A549 (cell line): Measurements from ENCODE around the gene PTPRE. TPM values are rescaled to one million over a fixed set of nuclear protein-coding genes. Genes with fewer than 3 reads are reported as not detected.

Experiments
- ATAC-seq, 2 experiments: fragments of 200-7000 bp in 1 of 2; fragments of >200 bp in 1 of 2; cut with Nextera tagmentation in 1 of 2; cut with Tn5 transposase in 1 of 2; 3 replicates each; pipeline versions ENCODE4 v1.8.0 to v1.9.1; 2018 to 2020; ENCODE audit warnings: mild to moderate bottlenecking in 1 of 2, moderate library complexity in 1 of 2
- CTCF ChIA-PET: fragments of 300-600 bp; sonication (Branson Sonifier 250); formaldehyde crosslinking; extraction: SDS; loops from one replicate; lab custom pipeline; 2021; ENCODE audit warnings: antibody characterized with exemption, inconsistent platforms; lab: Yijun Ruan, JAX
- POLR2A ChIA-PET: fragments of 350-600 bp; formaldehyde crosslinking; extraction: SDS; loops from one replicate; lab custom pipeline; 2021; ENCODE audit warnings: antibody characterized with exemption, inconsistent platforms; lab: Yijun Ruan, JAX
- DNase-seq, 2 experiments: peaks; one replicate each; pipeline versions ENCODE4 v3.0.0 to v3.0.0-alpha.2; 2011 to 2016; ENCODE audit warnings: low read depth in 1 of 2, low spot score in 1 of 2
- FAIRE-seq: peaks from 2 replicates; lab custom pipeline; 2011; peaks lifted over from hg19 to GRCh38; lab: Jason Lieb, UNC
- H3K27ac ChIP-seq, 2 experiments: fragments of >200 bp; sonication (Bioruptor Twin); formaldehyde crosslinking; 3 replicates each; pipeline ENCODE4 v1.5.1; 2016 to 2017
- H3K4me1 ChIP-seq: fragments of >200 bp; sonication (Bioruptor Twin); formaldehyde crosslinking; 3 replicates; pipeline ENCODE4 v1.6.1; 2016
- H3K4me2 ChIP-seq: fragments of >200 bp; sonication (Bioruptor Twin); formaldehyde crosslinking; 3 replicates; pipeline ENCODE4 v1.6.1; 2016
- H3K4me3 ChIP-seq: fragments of >200 bp; sonication (Bioruptor Twin); formaldehyde crosslinking; 3 replicates; pipeline ENCODE4 v1.5.1; 2016
- H3K9me3 ChIP-seq: fragments of >200 bp; sonication (Bioruptor Twin); formaldehyde crosslinking; 3 replicates; pipeline ENCODE4 v1.6.1; 2016
- BHLHE40 ChIP-seq: IDR thresholded peaks from 2 replicates; pipeline ENCODE4 v1.6.1; 2012; ENCODE audit warnings: low read depth, low read length, inconsistent platforms
- CBX2 ChIP-seq: fragments of 200-600 bp; sonication (generic); IDR thresholded peaks from 2 replicates; pipeline ENCODE4 v1.6.1; 2016; ENCODE audit warnings: low read depth, mild to moderate bottlenecking, borderline replicate concordance
- CEBPB ChIP-seq, 2 experiments: fragments of >200 bp in 1 of 2; sonication (Bioruptor Twin) in 1 of 2; formaldehyde crosslinking in 1 of 2; IDR thresholded peaks; 2 replicates each; pipeline ENCODE4 v1.6.1; 2012 to 2016
- CHD2 ChIP-seq: fragments of 150-350 bp; IDR thresholded peaks from 2 replicates; pipeline ENCODE4 v1.6.1; 2014; ENCODE audit warnings: low read length; ENCODE audit not compliant: partially characterized antibody
- EP300 ChIP-seq, 2 experiments: fragments of >200 bp; sonication (Bioruptor Twin); formaldehyde crosslinking; IDR thresholded peaks; 2 replicates in 1 of 2; 3 replicates in 1 of 2; pipeline ENCODE4 v1.6.1; 2016 to 2017
- FOSB ChIP-seq: fragments of 250-450 bp; sonication (Bioruptor Pico); IDR thresholded peaks from 2 replicates; pipeline ENCODE4 v1.5.0; 2020; ENCODE audit warnings: mild to moderate bottlenecking, moderate library complexity
- GATA3 ChIP-seq: IDR thresholded peaks from 2 replicates; pipeline ENCODE4 v1.6.1; 2012; ENCODE audit warnings: borderline replicate concordance
- HDAC2 ChIP-seq: fragments of 200-600 bp; sonication (generic); IDR thresholded peaks from 2 replicates; pipeline ENCODE4 v1.6.1; 2016
- HEYL ChIP-seq: fragments of 250-450 bp; sonication (Bioruptor Pico); IDR thresholded peaks from 2 replicates; pipeline ENCODE4 v1.8.0; 2021; ENCODE audit warnings: mild to moderate bottlenecking, moderate library complexity
- JUN ChIP-seq, 2 experiments: fragments of >200 bp; sonication (Bioruptor Twin); formaldehyde crosslinking; IDR thresholded peaks; 2 replicates in 1 of 2; 3 replicates in 1 of 2; pipeline ENCODE4 v1.6.1; 2016 to 2017
- JUNB ChIP-seq: fragments of >200 bp; sonication (Bioruptor Twin); formaldehyde crosslinking; IDR thresholded peaks from 2 replicates; pipeline ENCODE4 v1.6.1; 2016
- MYC ChIP-seq: IDR thresholded peaks from 2 replicates; pipeline ENCODE4 v1.6.1; 2012; ENCODE audit warnings: mild to moderate bottlenecking, inconsistent platforms, low read length, improper control_type of control experiment, borderline replicate concordance
- NPAS2 ChIP-seq: fragments of 250-450 bp; sonication (Bioruptor Pico); IDR thresholded peaks from 2 replicates; pipeline ENCODE4 v1.8.0; 2022; ENCODE audit warnings: mild to moderate bottlenecking, moderate library complexity, borderline replicate concordance
- NR3C1 ChIP-seq: fragments of >200 bp; sonication (Bioruptor Twin); formaldehyde crosslinking; IDR thresholded peaks from 3 replicates; pipeline ENCODE4 v1.6.1; 2017
- POLR2A ChIP-seq: IDR thresholded peaks from 2 replicates; pipeline ENCODE4 v1.6.1; 2012; ENCODE audit warnings: mild to moderate bottlenecking, low read length
- RCOR1 ChIP-seq: fragments of 150-350 bp; IDR thresholded peaks from 2 replicates; pipeline ENCODE4 v1.6.1; 2014; ENCODE audit warnings: antibody characterized with exemption, low read length, low read depth
- SREBF2 ChIP-seq: fragments of 450-650 bp; IDR thresholded peaks from 2 replicates; pipeline ENCODE4 v1.6.1; 2014; ENCODE audit warnings: mild to moderate bottlenecking, moderate library complexity
- ZC3H11A ChIP-seq: fragments of 450-650 bp; IDR thresholded peaks from 2 replicates; pipeline ENCODE4 v1.6.1; 2014; ENCODE audit warnings: antibody characterized with exemption, mild to moderate bottlenecking
- ZFP36 ChIP-seq: fragments of 450-650 bp; IDR thresholded peaks from 2 replicates; pipeline ENCODE4 v1.6.1; 2014; ENCODE audit warnings: borderline replicate concordance; ENCODE audit not compliant: partially characterized antibody
- WGBS: methylation state at CpG from one replicate; pipeline ENCODE4 v1.1.6; 2017; ENCODE audit errors: missing lambda C conversion rate; 5-methylcytosine and 5-hydroxymethylcytosine counted together
- polyA plus RNA-seq, 4 experiments: library from polyadenylated mRNA; depleted of rRNA in 3 of 4; stranded (reverse); fragments of >200 nt; fragmentation: RNase III in 1 of 4; extraction: RNeasy Plus Mini Kit Qiagen cat#74134 plus additional on column Dnase treatment in 1 of 4; gene quantifications; 2 replicates in 3 of 4; 3 replicates in 1 of 4; pipeline ENCODE4 v1.2.3, GENCODE V29; 2011 to 2017
- TF ChIP-seq, protein P1 (sequence below): fragments of 150-350 bp; IDR thresholded peaks from 2 replicates; pipeline ENCODE4 v1.6.1; 2014; ENCODE audit warnings: low read depth, mild to moderate bottlenecking, low read length
- TF ChIP-seq, protein P2 (sequence below): IDR thresholded peaks from 2 replicates; pipeline ENCODE4 v1.6.1; 2012
- TF ChIP-seq, protein P3 (sequence below): fragments of 250-450 bp; sonication (Bioruptor Pico); IDR thresholded peaks from 2 replicates; pipeline ENCODE4 v1.5.0; 2020; ENCODE audit warnings: low read depth, mild to moderate bottlenecking, moderate library complexity
- TF ChIP-seq, protein P4 (sequence below): fragments of >200 bp; sonication (Bioruptor Twin); formaldehyde crosslinking; IDR thresholded peaks from 3 replicates; pipeline ENCODE4 v1.6.1; 2016

Gene PTPRE
- polyA plus RNA-seq, 2 of the 4 experiments (the other 2 are of a cell fraction) = 0.31 to 1.5 TPM

DNA sequence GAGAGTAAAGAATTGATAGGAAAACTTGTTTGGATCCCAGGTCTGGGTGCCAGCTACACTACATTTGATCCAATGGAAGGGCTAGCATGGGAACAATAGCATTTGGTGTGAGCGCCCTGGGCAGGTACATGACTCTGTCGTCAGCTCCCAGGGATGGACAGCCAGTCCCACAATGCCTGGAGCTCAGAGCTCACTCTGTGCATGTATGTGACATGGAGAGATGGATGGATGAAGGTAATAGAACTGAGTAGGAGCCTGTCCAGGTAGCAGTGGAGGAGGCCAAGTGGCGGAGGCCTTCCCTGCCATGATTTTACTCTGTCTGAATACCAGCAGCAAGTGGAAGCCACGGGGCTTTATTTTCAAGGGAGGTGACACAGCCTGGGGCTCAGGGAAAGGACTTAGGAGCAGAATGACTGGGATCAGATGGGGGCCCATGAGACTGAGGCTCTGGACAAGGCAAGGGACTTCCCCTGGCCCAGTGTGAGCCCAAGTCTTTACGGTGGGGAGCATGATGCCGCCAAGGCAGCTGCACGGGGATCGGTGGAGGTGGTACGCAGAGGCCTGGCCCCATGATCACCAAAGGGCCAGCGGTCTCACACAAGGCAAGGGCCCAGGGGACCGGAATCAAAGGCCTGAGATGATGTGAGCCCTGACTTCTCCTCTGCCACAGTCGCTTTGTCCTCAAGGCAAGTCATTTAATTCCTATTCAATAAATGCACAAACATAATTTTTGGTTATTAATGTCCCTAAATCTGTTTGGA is 5.9 kb downstream of the PTPRE start:
- no peak for ATAC-seq
- POLR2A ChIA-PET = no interaction called here
- 65% methylated on average over 11 of the region's 12 CpGs for WGBS
- no peak overlapping the region for H3K4me3 ChIP-seq
- no peak for FAIRE-seq
- TF ChIP-seq, protein P1, sequence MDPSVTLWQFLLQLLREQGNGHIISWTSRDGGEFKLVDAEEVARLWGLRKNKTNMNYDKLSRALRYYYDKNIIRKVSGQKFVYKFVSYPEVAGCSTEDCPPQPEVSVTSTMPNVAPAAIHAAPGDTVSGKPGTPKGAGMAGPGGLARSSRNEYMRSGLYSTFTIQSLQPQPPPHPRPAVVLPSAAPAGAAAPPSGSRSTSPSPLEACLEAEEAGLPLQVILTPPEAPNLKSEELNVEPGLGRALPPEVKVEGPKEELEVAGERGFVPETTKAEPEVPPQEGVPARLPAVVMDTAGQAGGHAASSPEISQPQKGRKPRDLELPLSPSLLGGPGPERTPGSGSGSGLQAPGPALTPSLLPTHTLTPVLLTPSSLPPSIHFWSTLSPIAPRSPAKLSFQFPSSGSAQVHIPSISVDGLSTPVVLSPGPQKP = no peak
- TF ChIP-seq SREBF2 (no peak), NPAS2 (no peak), HDAC2 (no peak)
- no peaks in the 10 kb centered on the region for H3K9me3 ChIP-seq
- CTCF ChIA-PET = interaction anchor here (0.7 to 5.5 kb wide), 4 partner anchors 58 to 299 kb away, joined by 3 to 26 read pairs (median 4); no protein-coding TSS in a partner anchor
- no peak overlapping the region for H3K4me2 ChIP-seq
- no peak overlapping the region for H3K27ac ChIP-seq
- no peak for DNase-seq
- H3K4me1 ChIP-seq = 0 out of 3 replicates have a peak, but pooled peaks cover 4% of the 10 kb centered on the region

DNA sequence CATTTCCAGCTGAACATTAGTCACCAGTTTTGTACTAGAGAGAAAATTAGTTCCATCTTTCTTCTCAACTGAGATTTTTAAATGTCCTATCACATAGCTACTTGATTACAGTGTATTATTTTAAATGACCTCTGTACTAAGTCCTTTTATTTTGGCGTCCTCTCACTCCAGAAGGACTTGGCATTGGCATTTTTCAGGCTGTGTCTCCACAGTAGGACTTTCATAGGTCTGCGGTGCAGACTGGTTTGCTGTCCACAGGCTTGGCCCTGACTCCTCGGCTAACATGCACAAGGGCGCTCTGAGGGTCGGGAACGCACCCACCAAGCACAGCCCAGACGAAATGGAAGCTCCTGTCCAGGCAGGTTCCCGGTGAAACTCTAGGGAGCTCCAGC is 6.5 kb downstream of the PTPRE start:
- FAIRE-seq (no peak), ATAC-seq (no peak), DNase-seq (no peak)
- CTCF ChIA-PET = interaction anchor here (0.7 to 5.5 kb wide), 4 partner anchors 59 to 298 kb away, joined by 3 to 26 read pairs (median 4); no protein-coding TSS in a partner anchor
- Histone ChIP-seq H3K4me3 (no peak overlapping the region), H3K4me2 (no peak overlapping the region), H3K4me1 (0 out of 3 replicates have a peak, but pooled peaks cover 3% of the 10 kb centered on the region), H3K27ac (no peak overlapping the region), H3K9me3 (no peaks in the 10 kb centered on the region)
- POLR2A ChIA-PET = no interaction called here
- TF ChIP-seq BHLHE40 = no peak
- TF ChIP-seq ZFP36 = no peak
- TF ChIP-seq GATA3 = no peak
- no peak for TF ChIP-seq JUN (IDR thresholded peaks at IDR 0.05)
- TF ChIP-seq CHD2 = no peak
- no peak for TF ChIP-seq EP300 (IDR thresholded peaks at IDR 0.05)
- TF ChIP-seq POLR2A = no peak
- TF ChIP-seq, protein P1 = no peak
- TF ChIP-seq, protein P2, sequence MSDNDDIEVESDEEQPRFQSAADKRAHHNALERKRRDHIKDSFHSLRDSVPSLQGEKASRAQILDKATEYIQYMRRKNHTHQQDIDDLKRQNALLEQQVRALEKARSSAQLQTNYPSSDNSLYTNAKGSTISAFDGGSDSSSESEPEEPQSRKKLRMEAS = no peak
- TF ChIP-seq CEBPB (IDR thresholded peaks at IDR 0.05) = no peak
- TF ChIP-seq, protein P3, sequence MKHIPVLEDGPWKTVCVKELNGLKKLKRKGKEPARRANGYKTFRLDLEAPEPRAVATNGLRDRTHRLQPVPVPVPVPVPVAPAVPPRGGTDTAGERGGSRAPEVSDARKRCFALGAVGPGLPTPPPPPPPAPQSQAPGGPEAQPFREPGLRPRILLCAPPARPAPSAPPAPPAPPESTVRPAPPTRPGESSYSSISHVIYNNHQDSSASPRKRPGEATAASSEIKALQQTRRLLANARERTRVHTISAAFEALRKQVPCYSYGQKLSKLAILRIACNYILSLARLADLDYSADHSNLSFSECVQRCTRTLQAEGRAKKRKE (CRISPR knock-in tag) = no peak
- TF ChIP-seq, protein P4, sequence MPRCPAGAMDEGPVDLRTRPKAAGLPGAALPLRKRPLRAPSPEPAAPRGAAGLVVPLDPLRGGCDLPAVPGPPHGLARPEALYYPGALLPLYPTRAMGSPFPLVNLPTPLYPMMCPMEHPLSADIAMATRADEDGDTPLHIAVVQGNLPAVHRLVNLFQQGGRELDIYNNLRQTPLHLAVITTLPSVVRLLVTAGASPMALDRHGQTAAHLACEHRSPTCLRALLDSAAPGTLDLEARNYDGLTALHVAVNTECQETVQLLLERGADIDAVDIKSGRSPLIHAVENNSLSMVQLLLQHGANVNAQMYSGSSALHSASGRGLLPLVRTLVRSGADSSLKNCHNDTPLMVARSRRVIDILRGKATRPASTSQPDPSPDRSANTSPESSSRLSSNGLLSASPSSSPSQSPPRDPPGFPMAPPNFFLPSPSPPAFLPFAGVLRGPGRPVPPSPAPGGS = no peak
- TF ChIP-seq MYC = no peak
- TF ChIP-seq JUNB = no peak
- TF ChIP-seq HEYL (CRISPR knock-in tag) = no peak
- TF ChIP-seq ZC3H11A = no peak
- no peak for TF ChIP-seq FOSB
- TF ChIP-seq RCOR1 = no peak
- TF ChIP-seq NR3C1 = no peak
- no peak for TF ChIP-seq CBX2
- 71% methylated on average over 8 of the region's 8 CpGs for WGBS
